ENCODE results near the gene ANP32A.
"Not testable (repeated sequence)": the region's sequence is repeated elsewhere in the genome, so short reads cannot be mapped to it uniquely, and the experiment has no call there.

ANP32A gene

GRCh38 chr15:68820295-68821189, at the start of gene ANP32A:
Gene ANP32A (minus strand): TSS chr15:68820895. CDS start chr15:68820751, 144 bp downstream.
- DNase-seq (ENCODE audit: low read depth): peak; percentile 98

- DNase-seq (ENCODE audit: low read depth): no peak
Observed at GRCh38 chr15:68868296-68868695, 47.6 kb upstream of the ANP32A start.

GRCh38 chr15:68862415-68862814, 41.7 kb upstream of the ANP32A start:
- DNase-seq (ENCODE audit: low read depth): no peak

GRCh38 chr15:68858666-68859065, 38.0 kb upstream of the ANP32A start:
- DNase-seq (ENCODE audit: low read depth): not testable (repeated sequence)

GRCh38 chr15:68857443-68857842, 36.7 kb upstream of the ANP32A start:
- DNase-seq (ENCODE audit: low read depth): not testable (repeated sequence)

- DNase-seq (ENCODE audit: low read depth): no peak
Observed at GRCh38 chr15:68852461-68852860, 31.8 kb upstream of the ANP32A start.

- no peak for DNase-seq (ENCODE audit: low read depth)
Observed at GRCh38 chr15:68851971-68852370, 31.3 kb upstream of the ANP32A start.

GRCh38 chr15:68849497-68849896, 28.8 kb upstream of the ANP32A start:
- no peak for DNase-seq (ENCODE audit: low read depth)

- no peak for DNase-seq (ENCODE audit: low read depth)
Observed at GRCh38 chr15:68846851-68847439, 26.2 kb upstream of the ANP32A start.

- DNase-seq (ENCODE audit: low read depth): no peak
Observed at GRCh38 chr15:68844856-68845550, 24.3 kb upstream of the ANP32A start.

GRCh38 chr15:68843425-68844311, 23.0 kb upstream of the ANP32A start:
- peak; percentile 17 for DNase-seq (ENCODE audit: low read depth)

- DNase-seq (ENCODE audit: low read depth): no peak
Observed at GRCh38 chr15:68842958-68843357, 22.3 kb upstream of the ANP32A start.

GRCh38 chr15:68834346-68834745, 13.7 kb upstream of the ANP32A start:
- no peak for DNase-seq (ENCODE audit: low read depth)

- DNase-seq (ENCODE audit: low read depth): no peak
Observed at GRCh38 chr15:68833700-68834331, 13.1 kb upstream of the ANP32A start.

GRCh38 chr15:68830141-68830785, 9.6 kb upstream of the ANP32A start:
- no peak for DNase-seq (ENCODE audit: low read depth)

GRCh38 chr15:68829068-68829467, 8.4 kb upstream of the ANP32A start:
- DNase-seq (ENCODE audit: low read depth): no peak

- DNase-seq (ENCODE audit: low read depth): no peak
Observed at GRCh38 chr15:68823561-68823960, 2.9 kb upstream of the ANP32A start.

- no peak for DNase-seq (ENCODE audit: low read depth)
Observed at GRCh38 chr15:68822818-68823217, 2.1 kb upstream of the ANP32A start.

GRCh38 chr15:68821841-68822381, 1.2 kb upstream of the ANP32A start:
- no peak for DNase-seq (ENCODE audit: low read depth)

GRCh38 chr15:68821190-68821840, 620 bp upstream of the ANP32A start:
- no peak for DNase-seq (ENCODE audit: low read depth)

Measured in activated T-cell treated with anti-CD3 and anti-CD28 coated beads for 1 hour (primary cell).